NB4 (cell line): Measurements from ENCODE around the gene DNAAF5.

ENCODE experiments used
- CTCF ChIP-seq: IDR thresholded peaks from one replicate; pipeline ENCODE4 v1.5.1; 2012; ENCODE audit warnings: low read depth, low read length
- MYC ChIP-seq: IDR thresholded peaks from 2 replicates; pipeline ENCODE4 v1.6.1; 2011; ENCODE audit warnings: low read depth, low read length
- POLR2A ChIP-seq: IDR thresholded peaks from 2 replicates; pipeline ENCODE4 v1.6.1; 2011; ENCODE audit warnings: mild to moderate bottlenecking; ENCODE audit not compliant: insufficient read length; ENCODE audit errors: extremely low read depth
- TF ChIP-seq, protein P1 (sequence below): IDR thresholded peaks from 2 replicates; pipeline ENCODE4 v1.6.1; 2011; ENCODE audit warnings: low read depth, low read length

DNA sequence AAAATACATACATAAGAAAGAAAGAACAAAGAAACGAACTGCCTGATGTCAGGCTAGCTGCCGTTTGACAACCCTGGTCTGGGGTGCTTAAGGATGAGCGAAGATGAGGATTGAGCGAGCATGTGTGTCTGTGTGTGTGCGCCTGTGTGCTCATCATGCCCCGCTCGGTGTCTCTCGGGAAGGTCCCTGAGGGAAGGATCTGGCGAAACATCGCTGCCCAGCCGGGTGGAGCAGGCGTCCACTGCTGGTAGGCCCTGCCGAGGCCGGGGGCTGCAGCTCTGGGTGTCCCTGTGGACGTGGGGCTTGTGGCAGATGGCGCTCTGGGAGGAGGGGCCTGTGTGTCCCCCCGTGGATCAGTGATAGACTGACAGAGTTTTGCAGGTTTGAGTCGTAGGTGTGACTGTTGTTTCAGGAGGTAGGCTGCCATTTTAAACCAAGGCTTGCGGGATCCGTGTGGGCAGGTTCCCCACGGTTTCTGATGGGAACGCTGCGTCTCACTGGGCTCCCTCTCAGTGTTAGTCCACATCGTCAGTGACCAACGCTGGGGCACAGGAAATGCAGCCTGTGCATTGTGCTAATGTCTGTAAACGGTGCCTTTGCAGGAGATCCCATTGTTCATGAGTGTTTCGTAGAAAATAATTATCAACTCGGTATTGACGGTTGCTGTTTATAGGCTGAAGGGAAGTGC lies 99.9 kb downstream of the DNAAF5 start:
- TF ChIP-seq CTCF: no peak
- TF ChIP-seq, protein P1, sequence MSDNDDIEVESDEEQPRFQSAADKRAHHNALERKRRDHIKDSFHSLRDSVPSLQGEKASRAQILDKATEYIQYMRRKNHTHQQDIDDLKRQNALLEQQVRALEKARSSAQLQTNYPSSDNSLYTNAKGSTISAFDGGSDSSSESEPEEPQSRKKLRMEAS: no peak
- no peak for TF ChIP-seq MYC
- TF ChIP-seq POLR2A: no peak
